Activated gamma-delta T cell treated with Interleukin-2 at 50 U/mL for 16 hours (primary cell): ENCODE data around the gene ARL4A.

Experiments used
- DNase-seq: peaks from one replicate; pipeline ENCODE4 v3.0.0-alpha.2; 2020

Gene ARL4A

DNA sequence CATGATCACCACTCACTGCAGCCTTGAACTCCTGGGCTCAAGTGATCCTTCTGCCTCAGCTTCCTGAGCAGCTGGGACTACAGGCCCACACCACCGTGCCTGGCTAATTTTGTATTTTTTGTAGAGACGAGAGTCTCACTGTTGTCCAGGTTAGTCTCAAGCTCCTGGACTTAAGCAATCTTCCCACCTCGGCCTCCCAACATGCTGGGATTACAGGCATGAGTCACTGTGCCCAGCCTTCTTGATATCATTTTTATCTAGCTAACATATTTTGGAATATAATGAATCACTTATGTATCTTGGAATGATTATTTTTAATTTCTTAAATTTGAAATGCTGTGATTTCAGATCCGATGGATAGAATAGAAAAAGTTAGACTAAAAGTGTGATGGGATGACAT, 18.4 kb downstream of the ARL4A start:
- DNase-seq = no peak

DNA sequence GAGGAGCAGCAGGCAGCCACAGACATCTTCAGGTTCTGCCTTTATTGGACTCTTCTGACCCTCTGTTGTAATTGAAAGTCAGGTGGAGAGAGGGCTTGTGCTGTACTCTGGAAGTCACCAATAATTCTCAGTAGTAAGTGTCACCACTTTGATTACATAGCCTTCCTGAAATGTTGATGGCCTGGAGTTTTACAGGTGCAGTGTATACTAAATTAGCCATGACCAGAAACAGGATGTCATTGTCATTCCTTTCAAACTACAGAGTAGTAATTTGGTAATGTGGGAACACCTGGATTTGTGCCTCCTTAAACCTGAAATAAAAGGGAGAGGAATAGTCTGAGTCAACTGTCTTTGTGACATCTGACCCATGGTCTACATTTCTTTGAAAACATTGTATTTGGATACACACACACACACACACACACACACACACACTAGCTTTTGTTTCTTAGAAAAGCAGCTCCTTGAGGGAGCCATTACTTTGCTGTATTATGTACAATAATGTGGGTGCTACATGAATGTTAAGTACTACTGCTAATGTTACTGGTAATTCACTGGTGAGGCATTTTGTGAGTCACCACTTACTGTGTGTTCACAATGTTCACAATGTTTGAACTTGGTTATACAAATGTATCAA, 19.6 kb downstream of the ARL4A start:
- no peak for DNase-seq

GRCh38 chr7:12708314-12708713, 20.9 kb downstream of the ARL4A start:
- DNase-seq = no peak

GRCh38 chr7:12709726-12710502, 22.5 kb downstream of the ARL4A start:
- no peak for DNase-seq

- DNase-seq = no peak
Measured at GRCh38 chr7:12711124-12711523, 23.7 kb downstream of the ARL4A start.

- DNase-seq = no peak
Measured at GRCh38 chr7:12712236-12712635, 24.8 kb downstream of the ARL4A start.

- no peak for DNase-seq
Measured at GRCh38 chr7:12713625-12714378, 26.4 kb downstream of the ARL4A start.

DNA sequence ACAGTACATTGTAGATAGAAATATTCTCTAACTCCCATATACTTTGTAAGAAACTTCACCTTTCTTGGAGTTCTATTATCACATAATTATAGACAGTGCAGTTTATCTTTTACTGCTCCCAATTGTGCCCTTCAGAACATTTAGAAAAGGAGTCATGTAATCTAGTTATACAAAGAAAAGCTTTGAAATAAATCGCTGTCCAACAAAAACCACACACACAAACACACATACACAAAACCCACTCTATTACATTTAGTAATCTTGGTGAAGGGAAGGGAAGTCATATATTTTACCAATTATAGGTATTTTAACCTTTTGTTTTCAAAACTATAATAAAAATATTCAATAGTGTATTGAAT, 26.9 kb downstream of the ARL4A start:
- DNase-seq = no peak

GRCh38 chr7:12715372-12716133, 28.1 kb downstream of the ARL4A start:
- peak; percentile 4 for DNase-seq

DNA sequence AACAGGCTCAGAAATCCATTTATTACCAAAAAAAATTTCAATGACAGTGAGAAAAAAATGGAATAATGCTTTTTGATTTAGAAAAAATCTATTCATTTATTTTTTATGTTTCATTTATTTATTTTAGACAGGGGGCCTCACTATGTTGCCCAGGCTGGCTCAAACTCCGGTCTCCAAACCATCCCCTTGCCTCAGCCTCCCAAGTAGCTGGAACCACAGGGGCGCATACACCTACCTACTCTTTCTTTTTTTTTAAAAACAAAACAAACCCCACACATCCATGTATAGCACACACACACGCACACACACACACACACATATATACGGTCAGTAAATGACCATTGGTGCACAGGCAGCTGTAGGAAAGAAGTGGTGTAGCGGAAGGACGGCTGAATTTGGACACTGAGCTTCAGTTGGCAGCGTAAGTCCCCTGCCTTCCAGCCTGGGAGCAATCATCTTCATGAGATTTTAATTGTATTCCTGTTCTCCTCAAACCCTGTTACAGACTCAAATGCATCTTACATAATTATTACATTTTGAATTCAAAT, 28.8 kb downstream of the ARL4A start:
- no peak for DNase-seq

DNA sequence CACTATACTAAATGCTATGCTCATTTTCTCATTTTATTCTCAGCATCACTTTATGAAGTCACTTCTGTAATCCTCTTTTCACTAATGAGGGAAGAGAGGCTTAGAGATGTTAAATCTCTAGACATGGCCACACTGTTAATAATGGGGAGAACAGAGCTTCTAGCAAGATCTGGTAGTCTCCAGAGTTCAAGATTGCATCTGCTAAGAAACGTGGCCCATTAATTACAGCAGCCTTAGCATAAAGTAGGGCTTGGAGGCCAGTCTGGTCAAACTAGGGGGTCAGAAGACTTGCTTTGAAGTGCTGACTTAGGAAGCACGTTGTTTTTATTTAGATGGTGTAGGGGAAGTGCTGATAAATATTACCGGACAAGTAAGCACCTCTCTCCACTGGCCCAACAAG, 29.3 kb downstream of the ARL4A start:
- DNase-seq = no peak

GRCh38 chr7:12719141-12719919, 31.9 kb downstream of the ARL4A start:
- no peak for DNase-seq

DNA sequence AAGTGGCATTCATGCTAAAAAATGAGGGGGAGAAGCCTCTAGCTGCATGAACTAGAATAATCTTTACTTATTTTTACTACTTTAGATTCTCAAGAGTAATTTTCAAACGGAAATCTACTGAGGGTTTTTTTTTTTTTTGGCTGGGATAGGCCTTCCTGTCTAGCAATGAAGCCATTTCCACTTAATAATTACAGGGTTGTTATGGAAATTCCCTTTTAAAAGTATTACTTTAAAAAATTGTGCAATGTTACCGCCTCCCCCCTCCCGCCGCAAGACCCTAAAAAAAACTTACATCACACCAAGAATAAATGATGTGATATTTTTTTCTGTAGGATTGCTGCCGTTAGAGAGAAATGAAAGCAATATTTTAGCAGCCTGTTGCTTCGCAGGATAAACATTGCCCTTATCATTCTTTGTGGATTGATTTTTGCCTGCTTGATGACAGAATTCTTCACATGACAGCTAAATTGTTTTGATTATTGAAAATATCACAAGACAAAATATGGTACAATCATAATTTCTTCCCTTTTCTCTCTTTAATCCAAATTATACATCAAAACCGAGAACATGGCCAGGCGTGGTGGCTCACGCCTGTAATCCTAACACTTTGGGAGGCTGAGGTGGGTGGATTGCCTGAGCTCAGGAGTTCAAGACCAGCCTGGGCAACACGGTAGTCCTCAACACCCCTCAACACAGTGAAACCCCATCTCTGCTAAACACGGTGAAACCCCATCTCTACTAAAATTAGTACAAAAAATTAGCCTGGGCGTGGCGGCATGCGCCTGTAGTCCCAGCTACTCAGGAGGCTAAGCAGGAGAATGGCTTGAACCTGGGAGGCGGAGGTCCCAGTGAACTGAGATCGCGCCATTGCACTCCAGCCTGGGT, 32.8 kb downstream of the ARL4A start:
- no peak for DNase-seq

DNA sequence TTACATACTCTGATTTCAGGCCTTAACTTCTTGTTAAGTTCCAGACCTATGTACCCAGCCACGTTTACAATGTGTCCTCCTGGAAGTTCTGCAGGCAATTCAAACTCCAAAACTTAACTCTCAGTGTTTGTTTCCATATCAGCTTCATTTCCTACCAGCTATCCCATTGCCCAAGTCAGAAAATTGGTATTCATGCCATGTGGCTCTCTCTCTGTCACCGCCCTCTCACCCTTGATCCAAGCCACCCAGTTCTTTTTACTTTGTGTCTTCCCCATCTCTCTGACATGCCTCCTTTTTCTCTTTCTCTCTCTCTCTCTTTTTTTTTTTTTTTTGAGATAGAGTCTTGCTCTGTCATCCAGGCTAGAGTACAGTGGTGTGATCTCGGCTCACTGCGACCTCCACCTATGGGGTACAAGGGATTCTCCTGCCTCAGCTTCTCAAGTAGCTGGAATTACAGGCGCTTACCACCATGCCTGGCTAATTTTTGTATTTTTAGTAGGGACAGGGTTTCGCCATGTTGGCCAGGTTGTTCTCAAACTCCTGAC, 33.9 kb downstream of the ARL4A start:
- DNase-seq = no peak

GRCh38 chr7:12722136-12722535, 34.7 kb downstream of the ARL4A start:
- no peak for DNase-seq

DNA sequence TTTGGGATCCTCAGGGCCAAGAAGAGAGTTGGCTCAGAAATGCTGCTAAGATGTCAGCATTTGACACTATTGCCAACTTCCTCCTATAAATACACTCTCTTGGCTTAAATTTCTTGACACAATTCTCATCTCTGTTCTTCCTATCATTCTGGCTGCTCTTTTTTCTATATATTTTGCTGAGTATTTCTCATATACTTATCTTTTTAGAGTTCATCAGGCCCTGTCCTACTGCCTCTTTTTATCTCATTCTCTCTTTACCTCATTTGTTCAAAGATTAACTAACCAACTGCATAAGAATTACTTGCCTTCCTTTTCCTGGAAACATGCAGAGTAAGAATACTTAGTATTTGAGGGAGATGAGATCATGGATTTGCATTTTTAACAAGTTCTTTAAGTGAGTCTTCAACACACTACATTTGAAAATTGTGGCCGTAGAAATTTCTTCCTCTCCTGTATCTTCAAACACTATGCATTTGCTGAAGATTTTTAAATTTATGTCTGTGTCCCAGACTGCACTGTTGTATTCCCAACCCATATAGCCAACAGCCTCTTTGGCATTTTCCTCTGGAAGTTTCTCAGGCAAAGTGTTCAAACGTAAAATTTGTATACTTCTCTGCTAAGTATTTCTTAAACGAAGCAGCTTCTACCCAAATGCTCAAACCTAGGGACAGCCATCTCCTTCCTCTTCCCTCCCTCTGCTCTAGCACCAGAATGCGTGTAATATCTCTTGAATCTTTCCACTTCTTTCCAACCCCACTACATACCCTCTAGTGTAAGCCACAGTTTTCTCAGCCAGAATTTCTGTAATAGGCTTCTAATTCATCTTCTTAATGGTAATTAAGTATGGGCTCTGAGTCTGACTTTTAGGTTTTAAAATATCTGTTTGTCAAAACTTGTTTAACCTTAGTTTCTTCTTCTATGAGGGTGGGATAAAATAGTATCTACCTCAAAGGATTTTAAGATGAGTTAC, 35.5 kb downstream of the ARL4A start:
- no peak for DNase-seq

GRCh38 chr7:12725575-12726316, 38.3 kb downstream of the ARL4A start:
- no peak for DNase-seq

- no peak for DNase-seq
Measured at GRCh38 chr7:12726908-12727307, 39.5 kb downstream of the ARL4A start.
